Measurements from ENCODE around the gene FARSA. TPM values are rescaled to one million over a fixed set of nuclear protein-coding genes. Genes with fewer than 3 reads are reported as not detected.

FARSA gene
- total and polyA plus RNA-seq, 2 of the 13 experiments (the other 11 are each of a cell fraction or from before 2014, with no cell fraction given) = 25.9 to 72.0 TPM

GRCh38 chr19:12890787-12891552, 42.5 kb downstream of the FARSA start, which contains the start of gene GCDH (continued):
- TF ChIP-seq, protein P1, sequence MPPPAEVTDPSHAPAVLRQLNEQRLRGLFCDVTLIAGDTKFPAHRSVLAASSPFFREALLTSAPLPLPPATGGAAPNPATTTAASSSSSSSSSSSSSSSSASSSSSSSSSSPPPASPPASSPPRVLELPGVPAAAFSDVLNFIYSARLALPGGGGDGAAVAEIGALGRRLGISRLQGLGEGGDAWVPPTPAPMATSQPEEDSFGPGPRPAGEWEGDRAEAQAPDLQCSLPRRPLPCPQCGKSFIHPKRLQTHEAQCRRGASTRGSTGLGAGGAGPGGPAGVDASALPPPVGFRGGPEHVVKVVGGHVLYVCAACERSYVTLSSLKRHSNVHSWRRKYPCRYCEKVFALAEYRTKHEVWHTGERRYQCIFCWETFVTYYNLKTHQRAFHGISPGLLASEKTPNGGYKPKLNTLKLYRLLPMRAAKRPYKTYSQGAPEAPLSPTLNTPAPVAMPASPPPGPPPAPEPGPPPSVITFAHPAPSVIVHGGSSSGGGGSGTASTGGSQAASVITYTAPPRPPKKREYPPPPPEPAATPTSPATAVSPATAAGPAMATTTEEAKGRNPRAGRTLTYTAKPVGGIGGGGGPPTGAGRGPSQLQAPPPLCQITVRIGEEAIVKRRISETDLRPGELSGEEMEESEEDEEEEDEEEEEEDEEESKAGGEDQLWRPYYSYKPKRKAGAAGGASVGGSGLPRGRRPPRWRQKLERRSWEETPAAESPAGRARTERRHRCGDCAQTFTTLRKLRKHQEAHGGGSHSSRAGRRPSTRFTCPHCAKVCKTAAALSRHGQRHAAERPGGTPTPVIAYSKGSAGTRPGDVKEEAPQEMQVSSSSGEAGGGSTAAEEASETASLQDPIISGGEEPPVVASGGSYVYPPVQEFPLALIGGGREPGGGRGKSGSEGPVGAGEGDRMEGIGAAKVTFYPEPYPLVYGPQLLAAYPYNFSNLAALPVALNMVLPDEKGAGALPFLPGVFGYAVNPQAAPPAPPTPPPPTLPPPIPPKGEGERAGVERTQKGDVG (CRISPR knock-in tag; IDR thresholded peaks at IDR 0.05; ENCODE audit: borderline replicate concordance) = no peak
- TF ChIP-seq RNF2 (conservative IDR thresholded peaks at IDR 0.05; ENCODE audit: low read depth) (peak; percentile 93), U2AF2 (IDR thresholded peaks at IDR 0.05; ENCODE audit: low read depth, low read length) (no peak), ZNF280B (CRISPR knock-in tag; IDR thresholded peaks at IDR 0.05; ENCODE audit: borderline replicate concordance) (no peak; the same call in 1 of the 2 replicates), REPIN1 (CRISPR knock-in tag; IDR thresholded peaks at IDR 0.05; ENCODE audit: borderline replicate concordance, low read depth) (no peak; the same call in 1 of the 2 replicates), ATAD3A (CRISPR knock-in tag; IDR thresholded peaks at IDR 0.05) (no peak), ZHX2 (IDR thresholded peaks at IDR 0.05; ENCODE audit: low read depth) (peak; percentile 35; the same call in 1 of the 2 replicates), ZHX2 (CRISPR knock-in tag; IDR thresholded peaks at IDR 0.05; ENCODE audit: borderline replicate concordance) (no peak), ZNF790 (CRISPR knock-in tag; IDR thresholded peaks at IDR 0.05; ENCODE audit: borderline replicate concordance) (no peak), SP4 (CRISPR knock-in tag; IDR thresholded peaks at IDR 0.05) (peak; percentile 95), ZNF432 (CRISPR knock-in tag; IDR thresholded peaks at IDR 0.05; ENCODE audit: borderline replicate concordance) (no peak; the same call in 1 of the 2 replicates), ZNF230 (CRISPR knock-in tag; IDR thresholded peaks at IDR 0.05) (peak; percentile 79), POGZ (CRISPR knock-in tag; IDR thresholded peaks at IDR 0.05) (0 out of 2 replicates have a peak, but pooled peaks have one; percentile 62)
- TF ChIP-seq, protein P2, sequence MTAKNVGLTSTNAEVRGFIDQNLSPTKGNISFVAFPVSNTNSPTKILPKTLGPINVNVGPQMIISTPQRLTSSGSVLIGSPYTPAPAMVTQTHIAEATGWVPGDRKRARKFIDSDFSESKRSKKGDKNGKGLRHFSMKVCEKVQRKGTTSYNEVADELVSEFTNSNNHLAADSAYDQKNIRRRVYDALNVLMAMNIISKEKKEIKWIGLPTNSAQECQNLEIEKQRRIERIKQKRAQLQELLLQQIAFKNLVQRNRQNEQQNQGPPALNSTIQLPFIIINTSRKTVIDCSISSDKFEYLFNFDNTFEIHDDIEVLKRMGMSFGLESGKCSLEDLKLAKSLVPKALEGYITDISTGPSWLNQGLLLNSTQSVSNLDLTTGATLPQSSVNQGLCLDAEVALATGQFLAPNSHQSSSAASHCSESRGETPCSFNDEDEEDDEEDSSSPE (CRISPR knock-in tag; IDR thresholded peaks at IDR 0.05) = peak; percentile 40; the same call in 1 of the 2 replicates

Measured in HepG2 (cell line).